Left lobe of liver (tissue), 2 donors: ENCODE measurements around the gene LRGUK. TPM values are rescaled to one million over a fixed set of nuclear protein-coding genes. Genes with fewer than 3 reads are reported as not detected.

Source experiments
- ATAC-seq: fragments of 200-7000 bp; cut with Tn5 transposase; one replicate; pipeline ENCODE4 v1.9.1; 2020; ENCODE audit warnings: mild to moderate bottlenecking, moderate library complexity
- DNase-seq: peaks from one replicate; pipeline ENCODE4 v3.0.0-alpha.2; 2020; ENCODE audit warnings: low spot score
- total RNA-seq: library from RNA; stranded (reverse); gene quantifications from one replicate; pipeline ENCODE4 v1.2.1, GENCODE V29; 2021
- donor health status: DM: no; HTN: no; CAD: no; lungs with moderate emphysema.
- donor health status: DM: no; HTN: yes; CAD: no.

The LRGUK gene
- total RNA-seq, 1 donor from 2014 or later, result 0.15 TPM

- DNase-seq (no peak), ATAC-seq (no peak)
Measured at GRCh38 chr7:134122980-134123379, 4.2 kb upstream of the LRGUK start.

- no peak for DNase-seq
- no peak for ATAC-seq
Measured at GRCh38 chr7:134126146-134126545, 994 bp upstream of the LRGUK start.

- ATAC-seq (no peak), DNase-seq (no peak)
Measured at GRCh38 chr7:134126596-134126965, 559 bp upstream of the LRGUK start.

GRCh38 chr7:134128829-134129228 lies 1.7 kb downstream of the LRGUK start:
- no peak for ATAC-seq
- DNase-seq, result no peak

- no peak for ATAC-seq
- DNase-seq, result no peak
Measured at GRCh38 chr7:134129856-134130523, 2.9 kb downstream of the LRGUK start.

- DNase-seq (no peak), ATAC-seq (no peak)
Measured at GRCh38 chr7:134134004-134134403, 6.9 kb downstream of the LRGUK start.

GRCh38 chr7:134140889-134141867 lies 14.0 kb downstream of the LRGUK start:
- ATAC-seq, result peak; percentile 100

GRCh38 chr7:134141868-134142264 lies 14.7 kb downstream of the LRGUK start:
- ATAC-seq (no peak), DNase-seq (no peak)

More at GRCh38 chr7:134140889-134141867, 14.0 kb downstream of the LRGUK start:
- DNase-seq, result peak; percentile 76

- DNase-seq, result no peak
- ATAC-seq, result peak; percentile 35
Measured at GRCh38 chr7:134153493-134154136, 26.5 kb downstream of the LRGUK start.

- no peak for ATAC-seq
- no peak for DNase-seq
Measured at GRCh38 chr7:134154581-134155130, 27.5 kb downstream of the LRGUK start.

- DNase-seq (no peak), ATAC-seq (no peak)
Measured at GRCh38 chr7:134155206-134155605, 28.1 kb downstream of the LRGUK start.

GRCh38 chr7:134155871-134156270 lies 28.7 kb downstream of the LRGUK start:
- ATAC-seq (no peak), DNase-seq (no peak)

GRCh38 chr7:134165252-134165651 lies 38.1 kb downstream of the LRGUK start:
- no peak for ATAC-seq
- DNase-seq, result no peak

GRCh38 chr7:134167250-134167649 lies 40.1 kb downstream of the LRGUK start:
- ATAC-seq, result peak; percentile 65
- DNase-seq, result no peak

GRCh38 chr7:134167841-134168240 lies 40.7 kb downstream of the LRGUK start:
- no peak for ATAC-seq
- DNase-seq, result no peak

- ATAC-seq (peak; percentile 37), DNase-seq (no peak)
Measured at GRCh38 chr7:134174795-134175261, 47.7 kb downstream of the LRGUK start.

GRCh38 chr7:134175334-134176036 lies 48.3 kb downstream of the LRGUK start:
- ATAC-seq (no peak), DNase-seq (no peak)

GRCh38 chr7:134176037-134176350 lies 48.9 kb downstream of the LRGUK start:
- ATAC-seq (no peak), DNase-seq (no peak)

- no peak for ATAC-seq
- no peak for DNase-seq
Measured at GRCh38 chr7:134179036-134180011, 52.2 kb downstream of the LRGUK start.
